KG1 (cell line): Measurements from ENCODE around the gene GDF10.

Experiments used
- DNase-seq: peaks from one replicate; lab custom pipeline; 2025; lab: John Stamatoyannopoulos, UW

The GDF10 gene

DNA sequence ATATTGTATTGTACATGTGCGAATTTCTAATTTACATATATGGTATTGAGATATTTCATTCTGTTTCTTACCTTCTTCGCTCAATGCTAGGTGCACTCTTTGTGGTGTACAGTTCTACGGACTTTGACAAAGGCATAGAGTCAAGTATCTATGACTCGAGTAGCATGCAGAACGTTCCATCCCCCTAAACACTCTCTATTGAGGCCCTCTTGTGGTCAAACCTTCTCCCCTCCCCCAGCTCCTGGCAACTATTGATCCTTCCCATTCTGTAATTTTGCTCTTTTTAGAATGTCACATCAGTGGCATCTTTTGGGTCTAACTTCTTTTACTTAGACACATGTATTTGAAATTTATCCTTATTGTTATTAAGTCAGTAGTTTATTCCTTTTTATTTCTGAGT lies 30.7 kb upstream of the GDF10 start:
- DNase-seq = no peak

DNA sequence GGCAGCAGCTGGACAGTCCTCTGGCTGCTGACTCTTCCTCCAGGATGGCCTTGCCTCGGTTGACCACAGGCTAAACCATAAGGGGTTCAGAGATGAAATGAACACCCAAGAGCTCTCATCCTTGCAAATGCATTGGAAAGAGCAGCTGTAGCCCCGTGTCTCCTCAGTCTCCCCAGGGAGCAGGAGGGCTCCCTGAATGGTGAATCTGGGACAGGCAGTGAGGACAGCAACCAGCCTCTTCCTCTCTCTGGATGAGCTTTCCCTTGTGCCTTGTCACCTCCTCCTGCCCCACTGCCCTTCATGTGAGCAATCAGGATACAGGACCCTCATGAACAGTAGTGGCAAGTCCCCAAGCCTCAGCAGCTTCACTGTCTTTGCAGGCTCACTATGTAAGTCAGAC lies 23.9 kb upstream of the GDF10 start:
- no peak for DNase-seq

GRCh38 chr10:47276576-47277351 lies 23.2 kb upstream of the GDF10 start:
- DNase-seq = no peak

- no peak for DNase-seq
Observed at GRCh38 chr10:47277352-47278151, 22.4 kb upstream of the GDF10 start.

DNA sequence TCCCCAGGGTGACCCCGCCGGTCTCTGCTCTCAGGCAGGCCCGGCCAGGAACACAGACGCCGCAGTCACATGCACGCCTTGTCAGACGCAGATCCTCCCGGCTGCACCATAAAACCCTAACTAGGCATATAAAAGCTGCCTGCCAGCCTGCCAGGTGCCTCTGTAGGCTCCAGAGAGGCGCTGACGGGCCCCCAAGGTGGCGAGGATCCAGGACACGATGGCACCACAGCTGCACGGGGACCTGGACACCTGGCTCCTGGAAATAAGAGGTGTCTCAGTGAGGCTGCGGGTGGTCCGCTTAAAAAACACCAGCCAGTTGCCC lies 21.9 kb upstream of the GDF10 start:
- no peak for DNase-seq

DNA sequence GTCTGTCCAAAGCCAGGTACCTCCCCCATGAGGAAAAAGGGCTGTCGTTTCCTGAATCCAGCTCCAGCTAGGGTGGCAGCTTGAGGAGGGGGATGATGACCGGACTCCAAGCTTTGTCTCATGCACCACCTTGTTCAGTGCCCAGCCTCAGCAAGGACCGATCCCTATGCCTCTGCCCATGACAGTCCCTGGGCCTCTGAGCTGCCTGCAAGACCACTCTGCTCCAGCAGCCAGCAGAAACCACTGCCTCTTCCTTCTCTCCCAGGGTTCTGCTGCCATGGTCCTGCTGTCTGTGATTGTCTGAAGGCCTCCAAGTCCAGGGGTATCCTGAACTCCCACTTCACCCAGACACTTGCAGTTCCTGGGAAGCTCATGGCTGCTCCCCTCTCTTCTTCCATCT lies 21.3 kb upstream of the GDF10 start:
- no peak for DNase-seq

GRCh38 chr10:47279276-47279675 lies 20.7 kb upstream of the GDF10 start:
- no peak for DNase-seq

DNA sequence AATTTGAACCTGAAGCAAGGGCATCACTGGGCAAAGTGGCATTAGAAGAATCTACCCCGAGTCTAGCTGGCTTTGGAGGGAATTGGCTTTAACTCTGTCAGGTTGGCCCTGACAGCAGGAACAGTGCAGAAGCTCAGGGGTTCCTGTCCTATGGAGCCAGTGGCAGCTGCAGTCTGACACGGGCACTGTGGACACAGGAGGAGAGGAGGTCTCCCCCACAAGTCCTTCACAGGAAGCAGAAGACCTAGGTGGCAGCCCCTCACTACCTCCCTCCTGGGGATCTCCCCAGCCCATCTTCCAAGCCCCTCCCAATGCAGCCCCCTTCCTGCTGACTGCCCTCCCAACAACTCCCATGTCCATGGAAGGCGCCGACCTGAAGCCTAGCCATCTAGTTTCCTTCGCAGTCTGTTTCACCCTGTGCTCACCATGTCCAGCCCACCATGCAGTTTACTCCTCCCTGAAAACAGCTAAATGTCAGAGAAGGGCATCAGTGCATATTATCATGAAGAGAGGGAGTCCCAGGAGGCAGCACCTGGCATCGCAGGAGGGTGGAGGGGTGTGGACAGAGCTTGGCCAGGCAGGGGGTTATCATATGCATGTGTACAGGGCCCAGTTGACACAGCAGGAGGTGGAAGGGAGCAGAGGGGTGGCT lies 17.9 kb upstream of the GDF10 start:
- no peak for DNase-seq

DNA sequence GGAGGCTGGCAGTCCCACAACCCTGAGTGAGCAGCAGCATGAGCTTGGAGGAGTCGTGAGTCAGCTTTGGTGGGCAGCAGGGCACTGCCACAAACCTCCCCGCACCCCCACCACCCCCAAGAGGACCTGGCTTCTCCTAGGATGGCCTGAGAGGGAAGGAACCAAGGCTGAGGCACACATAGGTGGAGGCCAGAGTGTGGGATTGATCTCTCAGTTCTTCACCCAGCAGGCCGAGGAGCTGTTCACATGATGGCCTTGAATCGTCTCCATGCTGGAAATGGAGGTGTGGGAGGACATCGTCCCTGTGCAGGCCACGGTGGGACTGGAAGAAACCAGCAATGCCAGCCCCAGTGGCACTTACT lies 17.4 kb upstream of the GDF10 start:
- DNase-seq = no peak

- DNase-seq = no peak
Observed at GRCh38 chr10:47283101-47283630, 16.8 kb upstream of the GDF10 start.

GRCh38 chr10:47283848-47284247 lies 16.1 kb upstream of the GDF10 start:
- DNase-seq = no peak

- no peak for DNase-seq
Observed at GRCh38 chr10:47285381-47286115, 14.4 kb upstream of the GDF10 start.

DNA sequence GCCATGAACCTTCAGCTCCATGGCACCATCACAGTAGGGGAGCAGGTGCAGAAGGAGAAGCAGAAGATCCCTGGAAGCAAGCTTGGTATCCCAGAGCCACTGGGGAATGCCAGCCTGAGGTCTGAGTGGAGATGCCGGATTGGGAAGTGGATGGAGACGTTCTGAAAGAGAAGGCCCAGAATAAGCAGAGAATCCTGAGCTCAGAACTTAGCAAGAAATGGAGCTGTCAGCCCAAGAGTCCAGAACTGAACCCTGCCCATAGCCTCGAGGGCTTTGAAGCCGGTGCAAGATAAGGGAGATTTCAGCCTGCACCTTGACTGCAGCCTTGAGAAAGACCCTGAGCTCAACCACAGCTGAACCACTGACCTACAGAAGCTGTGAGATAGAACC lies 13.9 kb upstream of the GDF10 start:
- DNase-seq = no peak

DNA sequence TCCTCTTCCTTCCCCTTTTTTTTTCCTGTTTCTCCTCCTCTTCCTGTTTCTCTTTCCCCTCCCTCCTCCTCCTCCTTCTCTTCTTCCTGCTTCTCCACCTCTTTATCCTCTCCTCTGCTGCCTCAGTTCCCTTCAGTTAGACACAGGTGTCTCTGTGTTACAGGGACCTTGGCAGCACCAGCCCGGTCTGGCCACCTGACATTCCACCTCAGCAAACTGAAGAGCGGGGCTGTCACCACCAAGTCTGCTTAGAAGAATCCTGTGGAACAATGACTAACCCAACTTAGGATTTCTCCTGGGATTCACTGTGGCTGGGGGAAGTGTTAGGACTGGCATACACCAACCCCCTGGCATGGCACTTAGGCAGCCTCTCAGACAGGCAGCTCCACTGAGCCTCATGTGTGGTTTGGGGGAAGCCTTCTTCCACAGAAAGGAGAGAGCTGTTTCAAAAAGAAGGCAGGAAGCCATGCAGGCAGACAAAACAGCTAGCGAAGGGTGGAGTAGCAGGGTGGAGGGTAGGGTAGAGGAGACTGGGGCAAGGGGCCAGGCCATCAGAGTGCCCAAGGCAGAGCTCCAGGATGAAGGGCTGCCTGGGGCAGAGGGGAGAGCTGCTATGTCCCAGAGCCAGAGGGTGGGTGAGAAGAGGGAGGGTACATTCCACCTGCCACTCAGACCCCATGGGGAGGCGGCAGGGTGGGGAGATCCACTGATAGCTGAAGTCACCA lies 13.2 kb upstream of the GDF10 start:
- DNase-seq = no peak

DNA sequence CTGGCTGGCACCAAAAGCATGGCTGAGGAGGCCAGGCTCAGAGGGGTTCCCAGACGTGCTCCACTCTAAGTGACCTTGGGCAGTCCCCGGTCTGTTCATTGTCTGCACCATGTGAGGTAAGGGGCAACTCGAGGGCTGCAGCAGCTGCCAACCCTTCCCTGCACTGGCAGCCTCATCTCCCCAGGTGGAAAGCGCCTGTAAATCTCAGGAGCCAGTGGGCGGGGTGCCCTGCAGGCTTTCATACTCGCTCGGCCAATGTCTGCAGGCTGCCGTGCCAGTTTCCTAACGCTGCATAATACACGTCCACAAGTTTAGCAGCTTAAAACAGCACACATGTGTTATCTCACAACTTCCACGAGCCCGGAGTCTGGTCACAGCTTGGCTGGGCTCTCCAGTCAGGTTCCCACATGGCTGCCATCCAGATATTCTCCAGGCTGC lies 12.6 kb upstream of the GDF10 start:
- no peak for DNase-seq

GRCh38 chr10:47287805-47288204 lies 12.2 kb upstream of the GDF10 start:
- no peak for DNase-seq

GRCh38 chr10:47288236-47288635 lies 11.8 kb upstream of the GDF10 start:
- no peak for DNase-seq

- DNase-seq = no peak
Observed at GRCh38 chr10:47288916-47289495, 11.0 kb upstream of the GDF10 start.

DNA sequence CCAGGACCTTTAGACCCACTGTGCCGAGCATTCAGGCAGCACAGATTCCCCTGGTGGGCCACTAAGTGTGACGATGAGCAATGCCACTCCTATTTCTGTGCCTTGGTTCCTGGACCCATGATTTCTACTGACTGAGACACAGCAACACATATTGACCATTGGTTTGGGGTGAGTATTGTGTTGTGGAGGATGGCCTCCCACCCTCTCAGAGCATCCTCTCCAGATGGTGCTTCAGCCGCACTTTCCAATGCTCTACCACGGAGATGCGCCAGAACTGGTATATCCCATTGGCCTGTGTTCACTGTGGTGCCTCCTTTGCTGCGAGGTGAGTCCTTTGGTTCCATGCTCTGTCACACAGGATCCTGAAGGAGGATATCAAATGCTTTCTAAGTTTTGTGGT lies 10.1 kb upstream of the GDF10 start:
- no peak for DNase-seq

GRCh38 chr10:47290338-47290737 lies 9.7 kb upstream of the GDF10 start:
- no peak for DNase-seq

- no peak for DNase-seq
Observed at GRCh38 chr10:47291682-47292081, 8.3 kb upstream of the GDF10 start.
